ENCODE measurements around the gene LRRC73.

DNA sequence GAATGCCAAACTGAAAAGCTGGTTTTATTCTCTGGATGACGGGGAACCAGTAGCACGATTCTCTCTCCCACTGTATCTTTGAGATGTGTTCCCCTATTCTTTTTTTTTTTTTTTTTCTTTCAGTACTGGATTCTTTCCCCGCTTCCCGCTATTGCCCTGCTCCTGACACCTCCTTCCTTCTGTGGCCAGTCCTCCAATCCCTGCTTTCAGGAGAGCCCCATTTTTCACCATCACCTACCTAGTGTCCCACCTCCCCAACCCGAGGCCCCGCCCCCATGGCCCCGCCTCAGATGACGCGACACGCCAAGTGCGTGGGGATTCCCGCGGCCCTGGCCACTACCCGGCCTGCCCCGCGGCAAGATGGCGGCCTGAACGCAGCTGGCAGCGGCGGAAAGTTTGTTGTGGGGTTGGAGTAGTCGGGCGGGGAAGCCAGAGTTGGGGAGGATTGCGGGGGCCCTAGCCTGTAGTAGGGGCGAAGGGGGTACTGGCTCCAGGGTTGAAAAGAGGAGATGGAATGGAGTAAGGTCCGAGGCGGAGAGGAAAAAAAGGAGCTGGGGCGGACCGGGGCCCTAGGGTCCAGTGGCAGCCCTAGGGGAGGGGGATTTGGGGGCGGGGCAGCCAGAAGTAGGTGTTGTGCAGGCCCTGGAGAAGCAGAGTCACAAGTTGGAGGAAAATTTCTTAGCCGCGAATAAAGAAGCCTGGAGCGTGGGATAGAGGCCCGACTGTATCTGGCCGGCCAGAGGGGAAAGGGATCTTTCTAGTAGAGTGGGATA lies 32.7 kb downstream of the LRRC73 start, which contains the start of gene TJAP1:
- TF ChIP-seq, protein P1, sequence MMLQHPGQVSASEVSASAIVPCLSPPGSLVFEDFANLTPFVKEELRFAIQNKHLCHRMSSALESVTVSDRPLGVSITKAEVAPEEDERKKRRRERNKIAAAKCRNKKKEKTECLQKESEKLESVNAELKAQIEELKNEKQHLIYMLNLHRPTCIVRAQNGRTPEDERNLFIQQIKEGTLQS (IDR thresholded peaks at IDR 0.05; ENCODE audit: insufficient read depth, low read depth, low read length) = no peak
- TF ChIP-seq, protein P2, sequence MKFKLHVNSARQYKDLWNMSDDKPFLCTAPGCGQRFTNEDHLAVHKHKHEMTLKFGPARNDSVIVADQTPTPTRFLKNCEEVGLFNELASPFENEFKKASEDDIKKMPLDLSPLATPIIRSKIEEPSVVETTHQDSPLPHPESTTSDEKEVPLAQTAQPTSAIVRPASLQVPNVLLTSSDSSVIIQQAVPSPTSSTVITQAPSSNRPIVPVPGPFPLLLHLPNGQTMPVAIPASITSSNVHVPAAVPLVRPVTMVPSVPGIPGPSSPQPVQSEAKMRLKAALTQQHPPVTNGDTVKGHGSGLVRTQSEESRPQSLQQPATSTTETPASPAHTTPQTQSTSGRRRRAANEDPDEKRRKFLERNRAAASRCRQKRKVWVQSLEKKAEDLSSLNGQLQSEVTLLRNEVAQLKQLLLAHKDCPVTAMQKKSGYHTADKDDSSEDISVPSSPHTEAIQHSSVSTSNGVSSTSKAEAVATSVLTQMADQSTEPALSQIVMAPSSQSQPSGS (IDR thresholded peaks at IDR 0.05; ENCODE audit: low read length) = peak; percentile 62; the same call in 1 of the 2 replicates
- peak; percentile 96 for TF ChIP-seq POLR2AphosphoS5 (IDR thresholded peaks at IDR 0.05; ENCODE audit: low read depth, low read length)
- TF ChIP-seq GTF2F1 (IDR thresholded peaks at IDR 0.05; ENCODE audit: borderline replicate concordance, low read depth, low read length) = no peak
- no peak for TF ChIP-seq SRF (IDR thresholded peaks at IDR 0.05; ENCODE audit: low read depth, low read length)
- TF ChIP-seq SUZ12 (IDR thresholded peaks at IDR 0.05; ENCODE audit: low read length) = no peak
- peak in 1 of 2 experiments; percentile 69; a peak in 2 of 3 replicates for TF ChIP-seq EP300 (IDR thresholded peaks at IDR 0.05; ENCODE audit: borderline replicate concordance in 1 of 2, low read depth in 2 of 2, low read length in 2 of 2)
- TF ChIP-seq, protein P3, sequence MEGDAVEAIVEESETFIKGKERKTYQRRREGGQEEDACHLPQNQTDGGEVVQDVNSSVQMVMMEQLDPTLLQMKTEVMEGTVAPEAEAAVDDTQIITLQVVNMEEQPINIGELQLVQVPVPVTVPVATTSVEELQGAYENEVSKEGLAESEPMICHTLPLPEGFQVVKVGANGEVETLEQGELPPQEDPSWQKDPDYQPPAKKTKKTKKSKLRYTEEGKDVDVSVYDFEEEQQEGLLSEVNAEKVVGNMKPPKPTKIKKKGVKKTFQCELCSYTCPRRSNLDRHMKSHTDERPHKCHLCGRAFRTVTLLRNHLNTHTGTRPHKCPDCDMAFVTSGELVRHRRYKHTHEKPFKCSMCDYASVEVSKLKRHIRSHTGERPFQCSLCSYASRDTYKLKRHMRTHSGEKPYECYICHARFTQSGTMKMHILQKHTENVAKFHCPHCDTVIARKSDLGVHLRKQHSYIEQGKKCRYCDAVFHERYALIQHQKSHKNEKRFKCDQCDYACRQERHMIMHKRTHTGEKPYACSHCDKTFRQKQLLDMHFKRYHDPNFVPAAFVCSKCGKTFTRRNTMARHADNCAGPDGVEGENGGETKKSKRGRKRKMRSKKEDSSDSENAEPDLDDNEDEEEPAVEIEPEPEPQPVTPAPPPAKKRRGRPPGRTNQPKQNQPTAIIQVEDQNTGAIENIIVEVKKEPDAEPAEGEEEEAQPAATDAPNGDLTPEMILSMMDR (IDR thresholded peaks at IDR 0.05; ENCODE audit: control extremely low read depth in 1 of 3, insufficient read depth in 1 of 3, low read depth in 1 of 3, low read length in 3 of 3) = no peak
- TF ChIP-seq, protein P4, sequence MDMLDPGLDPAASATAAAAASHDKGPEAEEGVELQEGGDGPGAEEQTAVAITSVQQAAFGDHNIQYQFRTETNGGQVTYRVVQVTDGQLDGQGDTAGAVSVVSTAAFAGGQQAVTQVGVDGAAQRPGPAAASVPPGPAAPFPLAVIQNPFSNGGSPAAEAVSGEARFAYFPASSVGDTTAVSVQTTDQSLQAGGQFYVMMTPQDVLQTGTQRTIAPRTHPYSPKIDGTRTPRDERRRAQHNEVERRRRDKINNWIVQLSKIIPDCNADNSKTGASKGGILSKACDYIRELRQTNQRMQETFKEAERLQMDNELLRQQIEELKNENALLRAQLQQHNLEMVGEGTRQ (IDR thresholded peaks at IDR 0.05; ENCODE audit: low read length) = no peak
